HUES64 (cell line): ENCODE results near the gene RAPSN.

Source experiments
- H3K27ac ChIP-seq: 2 replicates; pipeline ENCODE4 v1.7.0; 2013; ENCODE audit warnings: low read depth, low read length, inconsistent platforms
- H3K27me3 ChIP-seq: 2 replicates; pipeline ENCODE4 v1.6.1; 2013; ENCODE audit warnings: mild to moderate bottlenecking, low read length; ENCODE audit not compliant: insufficient read depth
- H3K36me3 ChIP-seq: 2 replicates; pipeline ENCODE4 v1.6.1; 2013; ENCODE audit warnings: mild to moderate bottlenecking, low read length; ENCODE audit not compliant: insufficient read depth
- H3K4me1 ChIP-seq: 2 replicates; pipeline ENCODE4 v1.6.1; 2013; ENCODE audit warnings: mild to moderate bottlenecking, low read length, moderate library complexity; ENCODE audit not compliant: insufficient read depth
- H3K4me3 ChIP-seq: 2 replicates; pipeline ENCODE4 v1.5.1; 2013; ENCODE audit warnings: mild to moderate bottlenecking, low read length, moderate library complexity
- H3K9ac ChIP-seq: 2 replicates; pipeline ENCODE4 v1.6.1; 2013; ENCODE audit warnings: mild to moderate bottlenecking, low read depth, low read length
- H3K9me3 ChIP-seq: 2 replicates; pipeline ENCODE4 v1.6.1; 2013; ENCODE audit warnings: low read depth, low read length; ENCODE audit not compliant: insufficient read depth
- WGBS: fragments of 150-250, 120-280 bp; methylation state at CpG from one replicate; pipeline ENCODE4 v1.1.7; 2013; ENCODE audit warnings: missing lambda C conversion rate; 5-methylcytosine and 5-hydroxymethylcytosine counted together

The RAPSN gene

GRCh38 chr11:47393163-47394049, 55.5 kb downstream of the RAPSN start:
- H3K9ac ChIP-seq = no peak overlapping the region
- H3K4me1 ChIP-seq = 0 out of 2 replicates have a peak, but pooled peaks cover 3% of the 10 kb centered on the region
- H3K36me3 ChIP-seq = no peaks in the 10 kb centered on the region
- H3K9me3 ChIP-seq = no peaks in the 10 kb centered on the region
- 88% methylated on average over 20 of the region's 20 CpGs for WGBS
- H3K27me3 ChIP-seq = no peaks in the 10 kb centered on the region
- H3K4me3 ChIP-seq = no peak overlapping the region
- H3K27ac ChIP-seq = no peak overlapping the region

GRCh38 chr11:47392546-47393162, 56.3 kb downstream of the RAPSN start:
- WGBS = 93% methylated on average over 14 of the region's 14 CpGs
- no peaks in the 10 kb centered on the region for H3K27me3 ChIP-seq
- no peak overlapping the region for H3K4me3 ChIP-seq
- H3K9me3 ChIP-seq = no peaks in the 10 kb centered on the region
- no peak overlapping the region for H3K27ac ChIP-seq
- H3K9ac ChIP-seq = no peak overlapping the region
- no peaks in the 10 kb centered on the region for H3K36me3 ChIP-seq
- H3K4me1 ChIP-seq = no peaks in the 10 kb centered on the region

- WGBS = 94% methylated on average over 16 of the region's 16 CpGs
- H3K4me3 ChIP-seq = no peak overlapping the region
- H3K9ac ChIP-seq = no peak overlapping the region
- no peaks in the 10 kb centered on the region for H3K36me3 ChIP-seq
- H3K9me3 ChIP-seq = no peaks in the 10 kb centered on the region
- no peaks in the 10 kb centered on the region for H3K27me3 ChIP-seq
- no peaks in the 10 kb centered on the region for H3K4me1 ChIP-seq
- H3K27ac ChIP-seq = no peak overlapping the region
These were observed 57.1 kb downstream of the RAPSN start for GRCh38 chr11:47391711-47392432.

- WGBS = 88% methylated on average over 11 of the region's 11 CpGs
- Histone ChIP-seq H3K27ac (no peak overlapping the region), H3K4me1 (no peaks in the 10 kb centered on the region), H3K36me3 (no peaks in the 10 kb centered on the region), H3K4me3 (no peak overlapping the region), H3K27me3 (no peaks in the 10 kb centered on the region), H3K9ac (no peak overlapping the region), H3K9me3 (no peaks in the 10 kb centered on the region)
These were observed 57.8 kb downstream of the RAPSN start for GRCh38 chr11:47391077-47391583.

GRCh38 chr11:47390422-47390760, 58.5 kb downstream of the RAPSN start:
- H3K36me3 ChIP-seq = no peaks in the 10 kb centered on the region
- H3K4me3 ChIP-seq = no peak overlapping the region
- H3K27ac ChIP-seq = no peak overlapping the region
- no peaks in the 10 kb centered on the region for H3K9me3 ChIP-seq
- no peaks in the 10 kb centered on the region for H3K4me1 ChIP-seq
- H3K9ac ChIP-seq = no peak overlapping the region
- 95% methylated on average over 6 of the region's 6 CpGs for WGBS
- no peaks in the 10 kb centered on the region for H3K27me3 ChIP-seq

GRCh38 chr11:47389577-47390421, 59.1 kb downstream of the RAPSN start:
- no peak overlapping the region for H3K4me3 ChIP-seq
- no peaks in the 10 kb centered on the region for H3K36me3 ChIP-seq
- no peak overlapping the region for H3K27ac ChIP-seq
- WGBS = 94% methylated on average over 17 of the region's 17 CpGs
- H3K4me1 ChIP-seq = no peaks in the 10 kb centered on the region
- H3K9me3 ChIP-seq = no peaks in the 10 kb centered on the region
- no peak overlapping the region for H3K9ac ChIP-seq
- H3K27me3 ChIP-seq = no peaks in the 10 kb centered on the region

- Histone ChIP-seq H3K4me1 (no peaks in the 10 kb centered on the region), H3K27me3 (no peaks in the 10 kb centered on the region), H3K9me3 (no peaks in the 10 kb centered on the region), H3K27ac (no peak overlapping the region), H3K9ac (no peak overlapping the region), H3K36me3 (no peaks in the 10 kb centered on the region), H3K4me3 (no peak overlapping the region)
- whole genome bisulfite sequencing = 92% methylated on average over 28 of the region's 28 CpGs
These were observed 60.0 kb downstream of the RAPSN start for GRCh38 chr11:47388697-47389576.

- Histone ChIP-seq H3K27ac (no peak overlapping the region), H3K36me3 (no peaks in the 10 kb centered on the region), H3K9ac (no peak overlapping the region), H3K27me3 (no peaks in the 10 kb centered on the region), H3K9me3 (no peaks in the 10 kb centered on the region), H3K4me3 (no peak overlapping the region), H3K4me1 (no peaks in the 10 kb centered on the region)
- WGBS = 81% methylated on average over 13 of the region's 13 CpGs
These were observed 60.8 kb downstream of the RAPSN start for GRCh38 chr11:47387944-47388696.
